ENCODE data around the gene CPLX1.

Gene CPLX1

GRCh38 chr4:850323-850945, 24.5 kb upstream of the CPLX1 start:
- H3K36me3 ChIP-seq (ENCODE audit: insufficient read depth): no peaks in the 10 kb centered on the region
- no peaks in the 10 kb centered on the region for H3K4me1 ChIP-seq (ENCODE audit: low read depth, poor library complexity, severe bottlenecking)
- no peak overlapping the region for H3K27ac ChIP-seq
- no peaks in the 10 kb centered on the region for H3K27me3 ChIP-seq (ENCODE audit: insufficient read depth, low read depth)
- TF ChIP-seq, protein P1, sequence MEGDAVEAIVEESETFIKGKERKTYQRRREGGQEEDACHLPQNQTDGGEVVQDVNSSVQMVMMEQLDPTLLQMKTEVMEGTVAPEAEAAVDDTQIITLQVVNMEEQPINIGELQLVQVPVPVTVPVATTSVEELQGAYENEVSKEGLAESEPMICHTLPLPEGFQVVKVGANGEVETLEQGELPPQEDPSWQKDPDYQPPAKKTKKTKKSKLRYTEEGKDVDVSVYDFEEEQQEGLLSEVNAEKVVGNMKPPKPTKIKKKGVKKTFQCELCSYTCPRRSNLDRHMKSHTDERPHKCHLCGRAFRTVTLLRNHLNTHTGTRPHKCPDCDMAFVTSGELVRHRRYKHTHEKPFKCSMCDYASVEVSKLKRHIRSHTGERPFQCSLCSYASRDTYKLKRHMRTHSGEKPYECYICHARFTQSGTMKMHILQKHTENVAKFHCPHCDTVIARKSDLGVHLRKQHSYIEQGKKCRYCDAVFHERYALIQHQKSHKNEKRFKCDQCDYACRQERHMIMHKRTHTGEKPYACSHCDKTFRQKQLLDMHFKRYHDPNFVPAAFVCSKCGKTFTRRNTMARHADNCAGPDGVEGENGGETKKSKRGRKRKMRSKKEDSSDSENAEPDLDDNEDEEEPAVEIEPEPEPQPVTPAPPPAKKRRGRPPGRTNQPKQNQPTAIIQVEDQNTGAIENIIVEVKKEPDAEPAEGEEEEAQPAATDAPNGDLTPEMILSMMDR (conservative IDR thresholded peaks at IDR 0.05; ENCODE audit: low read depth, low read length): no peak
- H3K9ac ChIP-seq: no peak overlapping the region
- H3K4me3 ChIP-seq (IDR thresholded peaks at IDR 0.05; ENCODE audit: insufficient read depth, low read depth, low read length): no peak overlapping the region
- H4K20me1 ChIP-seq (ENCODE audit: insufficient read depth): no peaks in the 10 kb centered on the region
- no peaks in the 10 kb centered on the region for H3K79me2 ChIP-seq (ENCODE audit: insufficient read depth, low read depth)
- no peak overlapping the region for H2AFZ ChIP-seq (ENCODE audit: low read depth)
- no peak overlapping the region for H3K4me2 ChIP-seq

DNA sequence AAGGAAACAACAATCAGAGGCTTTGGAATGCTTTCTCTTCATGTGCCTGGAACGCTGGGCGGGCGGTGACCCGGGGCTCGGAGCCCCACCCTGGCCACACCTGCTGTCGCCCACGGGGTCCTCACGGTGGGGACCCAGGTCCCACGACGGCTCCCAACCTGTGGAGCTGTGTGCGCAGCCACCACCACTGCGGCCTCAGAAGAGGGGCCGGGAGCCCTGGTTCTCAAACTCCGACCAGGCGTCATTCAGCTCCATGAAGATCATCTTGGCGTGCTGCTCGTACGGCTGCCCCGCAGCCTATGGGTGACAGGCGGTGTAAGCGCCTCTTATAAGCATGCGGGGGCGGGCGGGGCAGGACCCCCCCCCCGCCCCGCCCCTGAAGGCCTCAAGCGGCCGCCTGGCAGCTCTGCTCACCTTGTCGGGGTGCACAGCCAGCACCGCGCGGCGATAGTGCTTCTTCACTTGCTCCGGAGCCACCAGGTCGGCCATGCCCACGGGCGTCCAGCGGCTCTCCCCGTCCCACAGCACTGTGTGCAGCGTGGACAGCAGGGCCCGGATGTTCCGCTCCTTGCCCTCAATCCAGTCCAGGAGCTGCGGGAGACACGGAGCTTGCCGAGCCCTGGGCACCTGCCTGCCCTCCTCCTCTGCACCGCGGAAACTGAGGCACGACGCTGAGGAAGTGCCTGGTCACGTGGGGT, 23.7 kb upstream of the CPLX1 start:
- H3K4me2 ChIP-seq: no peak overlapping the region
- no peaks in the 10 kb centered on the region for H3K79me2 ChIP-seq (ENCODE audit: insufficient read depth, low read depth)
- H3K9ac ChIP-seq: no peak overlapping the region
- H3K27me3 ChIP-seq (ENCODE audit: insufficient read depth, low read depth): no peaks in the 10 kb centered on the region
- no peak overlapping the region for H2AFZ ChIP-seq (ENCODE audit: low read depth)
- no peak overlapping the region for H3K27ac ChIP-seq
- TF ChIP-seq, protein P1 (conservative IDR thresholded peaks at IDR 0.05; ENCODE audit: low read depth, low read length): no peak
- H4K20me1 ChIP-seq (ENCODE audit: insufficient read depth): no peaks in the 10 kb centered on the region
- H3K4me3 ChIP-seq (IDR thresholded peaks at IDR 0.05; ENCODE audit: insufficient read depth, low read depth, low read length): no peak overlapping the region
- no peaks in the 10 kb centered on the region for H3K36me3 ChIP-seq (ENCODE audit: insufficient read depth)
- no peaks in the 10 kb centered on the region for H3K4me1 ChIP-seq (ENCODE audit: low read depth, poor library complexity, severe bottlenecking)

DNA sequence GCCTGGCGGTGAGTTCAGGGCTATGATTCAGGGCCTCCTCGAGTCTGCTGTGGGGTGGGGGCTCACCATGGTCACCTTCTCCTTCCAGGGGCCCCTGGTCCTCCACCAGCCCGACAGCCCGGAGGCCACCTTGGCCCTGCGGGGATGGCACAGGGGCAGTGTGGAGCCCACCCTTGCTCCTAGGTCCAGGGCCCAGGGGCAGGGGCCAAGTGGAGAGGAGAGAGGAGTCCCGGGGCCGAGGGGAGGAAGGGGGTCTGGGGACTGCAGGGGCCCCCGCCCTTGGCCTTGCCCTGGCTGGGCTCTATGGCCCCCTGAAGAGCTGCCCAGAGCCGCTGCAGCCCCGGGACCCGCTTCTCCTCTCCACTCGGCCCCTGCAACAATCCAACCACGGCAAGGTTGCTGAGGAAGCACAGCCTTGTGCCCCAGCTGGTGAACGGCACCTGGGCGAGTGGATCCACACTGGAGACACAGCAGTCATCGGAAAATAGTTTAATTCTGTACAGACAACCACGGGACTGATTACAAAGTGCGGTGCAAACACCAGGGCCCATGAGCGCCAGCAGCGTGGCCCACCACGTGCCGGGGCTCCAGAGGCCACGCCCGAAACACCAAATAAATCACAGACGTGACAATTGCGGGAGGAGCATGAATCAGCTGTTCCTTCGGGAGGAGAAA, 23.0 kb upstream of the CPLX1 start:
- no peaks in the 10 kb centered on the region for H3K79me2 ChIP-seq (ENCODE audit: insufficient read depth, low read depth)
- no peaks in the 10 kb centered on the region for H3K4me1 ChIP-seq (ENCODE audit: low read depth, poor library complexity, severe bottlenecking)
- H3K4me2 ChIP-seq: no peak overlapping the region
- TF ChIP-seq, protein P1 (conservative IDR thresholded peaks at IDR 0.05; ENCODE audit: low read depth, low read length): no peak
- H2AFZ ChIP-seq (ENCODE audit: low read depth): no peak overlapping the region
- H3K27me3 ChIP-seq (ENCODE audit: insufficient read depth, low read depth): no peaks in the 10 kb centered on the region
- H3K9ac ChIP-seq: no peak overlapping the region
- no peak overlapping the region for H3K4me3 ChIP-seq (IDR thresholded peaks at IDR 0.05; ENCODE audit: insufficient read depth, low read depth, low read length)
- H4K20me1 ChIP-seq (ENCODE audit: insufficient read depth): no peaks in the 10 kb centered on the region
- H3K27ac ChIP-seq: no peak overlapping the region
- no peaks in the 10 kb centered on the region for H3K36me3 ChIP-seq (ENCODE audit: insufficient read depth)

DNA sequence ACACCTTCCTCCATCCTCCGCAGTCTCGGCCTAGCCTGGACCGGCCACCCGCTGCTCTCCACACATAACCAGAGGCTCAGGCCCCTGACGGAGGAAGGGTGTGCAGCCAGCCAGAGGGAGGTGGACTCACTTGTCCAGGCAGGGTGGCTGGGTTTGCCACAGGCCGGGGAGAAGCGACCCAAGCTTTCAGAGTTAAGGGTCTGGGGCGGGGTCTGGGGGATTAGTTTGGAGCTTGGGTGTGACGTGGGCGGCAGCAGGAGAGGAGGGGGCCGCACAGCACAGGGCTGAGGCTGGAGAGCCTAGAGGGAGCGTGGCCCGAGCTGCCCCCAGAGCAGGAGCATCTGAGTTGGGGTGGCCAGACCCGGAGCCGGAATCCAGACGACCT, 22.4 kb upstream of the CPLX1 start:
- H3K79me2 ChIP-seq (ENCODE audit: insufficient read depth, low read depth): no peaks in the 10 kb centered on the region
- no peak overlapping the region for H3K27ac ChIP-seq
- H3K4me2 ChIP-seq: no peak overlapping the region
- TF ChIP-seq, protein P1 (conservative IDR thresholded peaks at IDR 0.05; ENCODE audit: low read depth, low read length): no peak
- H2AFZ ChIP-seq (ENCODE audit: low read depth): no peak overlapping the region
- no peaks in the 10 kb centered on the region for H3K27me3 ChIP-seq (ENCODE audit: insufficient read depth, low read depth)
- H3K9ac ChIP-seq: no peak overlapping the region
- no peaks in the 10 kb centered on the region for H4K20me1 ChIP-seq (ENCODE audit: insufficient read depth)
- no peaks in the 10 kb centered on the region for H3K36me3 ChIP-seq (ENCODE audit: insufficient read depth)
- no peak overlapping the region for H3K4me3 ChIP-seq (IDR thresholded peaks at IDR 0.05; ENCODE audit: insufficient read depth, low read depth, low read length)
- no peaks in the 10 kb centered on the region for H3K4me1 ChIP-seq (ENCODE audit: low read depth, poor library complexity, severe bottlenecking)
